ENCODE results near the gene RGMB.

DNA sequence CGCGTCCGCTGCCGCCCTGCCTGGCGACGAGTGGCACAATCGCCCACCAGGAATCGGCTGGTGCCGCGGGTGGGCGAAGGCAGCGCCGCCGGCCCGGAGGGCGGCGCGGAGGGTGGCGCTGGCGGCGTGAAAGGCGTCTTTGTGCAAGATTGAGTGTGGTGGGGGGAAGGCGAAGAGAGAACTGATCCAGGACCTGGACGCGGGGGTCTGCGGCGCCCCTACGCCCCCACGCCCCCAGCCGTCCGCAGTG is 4.6 kb upstream of the RGMB start:
- TF ChIP-seq, protein P1, sequence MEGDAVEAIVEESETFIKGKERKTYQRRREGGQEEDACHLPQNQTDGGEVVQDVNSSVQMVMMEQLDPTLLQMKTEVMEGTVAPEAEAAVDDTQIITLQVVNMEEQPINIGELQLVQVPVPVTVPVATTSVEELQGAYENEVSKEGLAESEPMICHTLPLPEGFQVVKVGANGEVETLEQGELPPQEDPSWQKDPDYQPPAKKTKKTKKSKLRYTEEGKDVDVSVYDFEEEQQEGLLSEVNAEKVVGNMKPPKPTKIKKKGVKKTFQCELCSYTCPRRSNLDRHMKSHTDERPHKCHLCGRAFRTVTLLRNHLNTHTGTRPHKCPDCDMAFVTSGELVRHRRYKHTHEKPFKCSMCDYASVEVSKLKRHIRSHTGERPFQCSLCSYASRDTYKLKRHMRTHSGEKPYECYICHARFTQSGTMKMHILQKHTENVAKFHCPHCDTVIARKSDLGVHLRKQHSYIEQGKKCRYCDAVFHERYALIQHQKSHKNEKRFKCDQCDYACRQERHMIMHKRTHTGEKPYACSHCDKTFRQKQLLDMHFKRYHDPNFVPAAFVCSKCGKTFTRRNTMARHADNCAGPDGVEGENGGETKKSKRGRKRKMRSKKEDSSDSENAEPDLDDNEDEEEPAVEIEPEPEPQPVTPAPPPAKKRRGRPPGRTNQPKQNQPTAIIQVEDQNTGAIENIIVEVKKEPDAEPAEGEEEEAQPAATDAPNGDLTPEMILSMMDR (IDR thresholded peaks at IDR 0.05): no peak
- TF ChIP-seq POLR2A (IDR thresholded peaks at IDR 0.05) (no peak), POLR2AphosphoS5 (IDR thresholded peaks at IDR 0.05) (no peak)
